PFSK-1 (cell line): Measurements from ENCODE around the gene GSTO2.

Experiments
- FOXP2 ChIP-seq: optimal IDR thresholded peaks from 2 replicates; pipeline ENCODE3; 2011; ENCODE audit warnings: borderline replicate concordance, control low read depth, inconsistent platforms; ENCODE audit not compliant: insufficient read depth; ENCODE audit errors: extremely low read length, extremely low read depth
- POLR2AphosphoS5 ChIP-seq: IDR thresholded peaks from 2 replicates; pipeline ENCODE4 v1.6.1; 2012; ENCODE audit warnings: low read depth, mild to moderate bottlenecking, control low read depth, low read length, moderate library complexity
- REST ChIP-seq, 2 experiments: IDR thresholded peaks; 2 replicates each; pipeline versions ENCODE4 v1.6.1 to v1.8.0; 2011 to 2012; ENCODE audit warnings: low read depth in 2 of 2, low read length in 2 of 2, control low read depth in 1 of 2, inconsistent platforms in 1 of 2, mild to moderate bottlenecking in 1 of 2, moderate library complexity in 1 of 2; ENCODE audit not compliant: insufficient read depth in 1 of 2
- SIN3A ChIP-seq: IDR thresholded peaks from 2 replicates; pipeline ENCODE4 v1.6.1; 2012; ENCODE audit warnings: mild to moderate bottlenecking, low read length, moderate library complexity, borderline replicate concordance; ENCODE audit not compliant: insufficient read depth
- TAF1 ChIP-seq: IDR thresholded peaks from 2 replicates; pipeline ENCODE4 v1.6.1; 2012; ENCODE audit warnings: low read length, control low read depth, borderline replicate concordance; ENCODE audit not compliant: insufficient read depth

Gene GSTO2

GRCh38 chr10:104307576-104308438, 38.8 kb downstream of the GSTO2 start:
- TF ChIP-seq FOXP2 (no peak), POLR2AphosphoS5 (no peak), TAF1 (no peak), REST (IDR thresholded peaks at IDR 0.05; ENCODE audit: insufficient read depth in 1 of 2, low read depth in 2 of 2, low read length in 2 of 2) (no peak), SIN3A (no peak)

DNA sequence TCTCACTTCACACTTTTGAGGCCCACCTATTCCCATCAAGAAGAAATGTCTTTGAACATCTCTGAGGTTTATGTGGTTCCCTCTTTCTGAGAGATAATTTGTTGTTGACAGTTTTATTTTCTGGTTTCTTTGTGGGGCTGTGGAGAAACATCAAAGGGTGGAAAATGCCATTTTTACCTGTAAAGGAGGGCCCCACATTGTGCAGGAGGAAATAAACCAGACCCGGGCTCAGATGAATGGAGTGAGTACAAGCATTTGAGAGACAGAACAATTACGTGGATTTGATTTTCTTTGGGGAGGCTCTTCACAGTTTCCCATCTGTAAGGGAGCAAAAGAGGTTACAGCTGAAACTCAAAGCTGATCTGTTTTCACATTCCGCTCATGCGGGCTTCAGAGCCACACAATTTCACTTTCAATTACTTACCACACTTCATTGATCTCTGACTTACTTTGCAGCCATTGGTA, 39.5 kb downstream of the GSTO2 start:
- no peak for TF ChIP-seq POLR2AphosphoS5
- no peak for TF ChIP-seq SIN3A
- TF ChIP-seq FOXP2, result no peak
- no peak for TF ChIP-seq TAF1
- no peak for TF ChIP-seq REST (IDR thresholded peaks at IDR 0.05; ENCODE audit: insufficient read depth in 1 of 2, low read depth in 2 of 2, low read length in 2 of 2)

DNA sequence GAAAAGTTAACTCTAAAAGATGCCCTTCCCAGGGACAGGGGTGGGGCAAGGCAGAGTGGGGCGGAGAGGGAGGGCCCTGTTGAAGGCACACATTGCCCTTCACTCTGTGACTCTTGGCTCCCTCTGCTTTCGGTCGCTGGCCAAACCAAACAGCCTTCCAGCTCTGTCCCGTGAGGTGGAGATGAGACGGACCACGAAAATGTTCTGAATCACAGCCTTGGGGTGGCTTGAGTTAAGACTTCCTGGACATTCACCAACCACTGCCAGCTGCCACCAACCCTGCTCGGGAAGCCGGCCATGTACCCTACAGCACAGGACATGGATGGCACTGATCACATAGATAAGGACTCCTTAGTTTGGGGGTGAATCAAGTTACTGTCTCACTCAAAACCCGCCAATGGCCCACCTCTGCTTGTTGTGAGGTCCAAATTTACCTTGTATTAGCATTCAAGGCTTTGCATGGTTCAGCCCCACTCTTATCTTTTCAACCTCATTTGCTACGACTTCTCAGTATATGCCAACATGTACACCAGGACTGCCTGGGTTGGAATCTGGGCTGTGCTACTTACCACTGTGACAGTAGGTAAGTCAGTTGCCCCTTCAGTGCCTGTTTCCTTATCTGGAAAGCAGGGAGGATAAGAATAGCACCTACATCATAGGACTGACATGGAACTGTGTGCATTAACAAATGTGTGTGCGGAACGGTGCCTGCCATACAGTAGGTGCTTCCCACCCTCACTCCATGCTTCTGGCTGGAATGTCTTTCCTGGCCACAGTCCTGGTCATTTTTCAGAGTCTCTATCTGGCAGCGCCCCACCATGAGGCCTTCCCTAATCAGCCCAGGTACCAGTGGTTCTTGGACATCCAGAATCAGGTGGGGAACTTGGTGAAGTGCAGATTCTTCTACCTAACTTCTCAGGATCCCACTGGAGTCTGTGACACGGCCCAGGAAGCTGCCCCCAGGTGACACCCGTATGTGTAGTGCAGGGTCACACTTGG, 41.3 kb downstream of the GSTO2 start:
- TF ChIP-seq REST (IDR thresholded peaks at IDR 0.05; ENCODE audit: insufficient read depth in 1 of 2, low read depth in 2 of 2, low read length in 2 of 2), result 0 out of 4 replicates have a peak, but pooled peaks of 1 of the 2 experiments have one; percentile 17
- TF ChIP-seq SIN3A, result no peak

GRCh38 chr10:104311184-104311720, 42.3 kb downstream of the GSTO2 start:
- TF ChIP-seq SIN3A, result no peak
- no peak for TF ChIP-seq TAF1
- no peak for TF ChIP-seq REST (IDR thresholded peaks at IDR 0.05; ENCODE audit: insufficient read depth in 1 of 2, low read depth in 2 of 2, low read length in 2 of 2)
- no peak for TF ChIP-seq POLR2AphosphoS5
- no peak for TF ChIP-seq FOXP2
